ENCODE measurements around the gene SCPEP1. TPM values are rescaled to one million over a fixed set of nuclear protein-coding genes. Genes with fewer than 3 reads are reported as not detected.

Gene SCPEP1
- total and polyA plus RNA-seq, 12 donors = 194 to 487 (median 251) TPM

GRCh38 chr17:57040571-57040970, 62.6 kb downstream of the SCPEP1 start:
- intact Hi-C loops (cut with DNase I) = no loop called here
- WGBS, 4 donors = 82 to 90% (median 88%) methylated on average over 2 of the region's 2 CpGs
- DNase-seq = no peak
- H3K4me1 ChIP-seq (replicated peaks in 1 of 2) = peaks cover 3 to 5% of the 10 kb centered on the region in 2 donors
- H3K27me3 ChIP-seq = peaks cover 7% of the 10 kb centered on the region
- no peaks in the 10 kb centered on the region for H3K9me3 ChIP-seq (replicated peaks in 1 of 3)
- H3K4me3 ChIP-seq = no peak overlapping the region
- TF ChIP-seq CTCF (IDR thresholded peaks at IDR 0.05) (no peak), POLR2A (IDR thresholded peaks at IDR 0.05) (no peak)
- H3K27ac ChIP-seq = no peak overlapping the region
- no peaks in the 10 kb centered on the region for H3K36me3 ChIP-seq (replicated peaks in 1 of 2)

- Histone ChIP-seq H3K36me3 (replicated peaks in 1 of 2) (no peaks in the 10 kb centered on the region), H3K4me3 (no peak overlapping the region), H3K27me3 (peaks cover 7% of the 10 kb centered on the region), H3K4me1 (replicated peaks in 1 of 2) (peaks cover 7 to 13% of the 10 kb centered on the region in 2 donors), H3K9me3 (replicated peaks in 1 of 3) (no peaks in the 10 kb centered on the region), H3K27ac (no peak overlapping the region)
- WGBS, 4 donors = 59 to 70% (median 64%) methylated on average over 4 of the region's 4 CpGs
- DNase-seq = peak in 3 of 7 donors; percentile 39 to 43 (median 39)
- TF ChIP-seq POLR2A (IDR thresholded peaks at IDR 0.05) (no peak), CTCF (IDR thresholded peaks at IDR 0.05) (no peak)
- intact Hi-C loops (cut with DNase I) = no loop called here
These were observed 65.3 kb downstream of the SCPEP1 start for GRCh38 chr17:57043276-57043675.

GRCh38 chr17:57044976-57045867, 67.3 kb downstream of the SCPEP1 start:
- no peak overlapping the region for H3K27ac ChIP-seq
- H3K27me3 ChIP-seq = peaks cover 7% of the 10 kb centered on the region
- H3K4me3 ChIP-seq = peak overlapping the region in 1 of 4 donors; percentile 51
- intact Hi-C loops (cut with DNase I) = no loop called here
- peaks cover 7 to 13% of the 10 kb centered on the region in 2 donors for H3K4me1 ChIP-seq (replicated peaks in 1 of 2)
- DNase-seq = no peak
- 22 to 43% (median 35%) methylated on average over 26 to 49 of the region's 49 CpGs for WGBS, 4 donors
- no peak for TF ChIP-seq CTCF (IDR thresholded peaks at IDR 0.05)
- TF ChIP-seq POLR2A (IDR thresholded peaks at IDR 0.05) = no peak
- no peaks in the 10 kb centered on the region for H3K9me3 ChIP-seq (replicated peaks in 1 of 3)
- no peaks in the 10 kb centered on the region for H3K36me3 ChIP-seq (replicated peaks in 1 of 2)

- H3K4me3 ChIP-seq = peak overlapping the region in 1 of 4 donors; percentile 51
- 14 to 39% (median 25%) methylated on average over 22 to 69 of the region's 69 CpGs for WGBS, 4 donors
- DNase-seq = peak in 4 of 7 donors; percentile 12 to 28 (median 18)
- H3K36me3 ChIP-seq (replicated peaks in 1 of 2) = no peaks in the 10 kb centered on the region
- peaks cover 7 to 13% of the 10 kb centered on the region in 2 donors for H3K4me1 ChIP-seq (replicated peaks in 1 of 2)
- no peak for TF ChIP-seq POLR2A (IDR thresholded peaks at IDR 0.05)
- no peak for TF ChIP-seq CTCF (IDR thresholded peaks at IDR 0.05)
- intact Hi-C loops (cut with DNase I) = no loop called here
- H3K9me3 ChIP-seq (replicated peaks in 1 of 3) = no peaks in the 10 kb centered on the region
- H3K27me3 ChIP-seq = peaks cover 7% of the 10 kb centered on the region
- peak overlapping the region in 2 of 5 donors; percentile 26 to 50 for H3K27ac ChIP-seq
These were observed 68.2 kb downstream of the SCPEP1 start for GRCh38 chr17:57045868-57046704.
